HEK293 (cell line): ENCODE measurements around the gene OPRM1.

Source experiments
- CTCF ChIP-seq: fragments of 450-650 bp; formaldehyde crosslinking; IDR thresholded peaks from 2 replicates; pipeline ENCODE4 v1.5.1; 2016; ENCODE audit warnings: missing biosample characterization, missing genetic modification characterization
- PBX3 ChIP-seq: sonication (generic); formaldehyde crosslinking; IDR thresholded peaks from 2 replicates; pipeline ENCODE4 v1.8.1; 2022; ENCODE audit warnings: mild to moderate bottlenecking, moderate library complexity, missing genetic modification reagents
- REST ChIP-seq: fragments of 450-650 bp; formaldehyde crosslinking; IDR thresholded peaks from 2 replicates; pipeline ENCODE4 v1.5.1; 2016; ENCODE audit warnings: missing biosample characterization, missing genetic modification characterization
- SALL2 ChIP-seq: fragments of 450-650 bp; formaldehyde crosslinking; IDR thresholded peaks from 2 replicates; pipeline ENCODE4 v1.5.0; 2017; ENCODE audit warnings: missing biosample characterization, mild to moderate bottlenecking, missing genetic modification characterization, borderline replicate concordance
- SETDB1 ChIP-seq: IDR thresholded peaks from one replicate; pipeline ENCODE4 v1.6.1; 2017; ENCODE audit warnings: mild to moderate bottlenecking, low read length, moderate library complexity, mixed read lengths; ENCODE audit not compliant: insufficient read length
- TCF7L2 ChIP-seq: IDR thresholded peaks from 2 replicates; pipeline ENCODE4 v1.6.1; 2011; ENCODE audit warnings: low read depth, mild to moderate bottlenecking, inconsistent platforms, low read length, moderate library complexity, borderline replicate concordance
- ZNF311 ChIP-seq: fragments of 450-650 bp; formaldehyde crosslinking; IDR thresholded peaks from 2 replicates; pipeline ENCODE4 v1.5.1; 2017; ENCODE audit warnings: missing biosample characterization, missing genetic modification characterization, borderline replicate concordance
- ZNF404 ChIP-seq: fragments of 450-650 bp; formaldehyde crosslinking; IDR thresholded peaks from 2 replicates; pipeline ENCODE4 v1.5.1; 2017; ENCODE audit warnings: missing biosample characterization, missing genetic modification characterization
- ZNF513 ChIP-seq: fragments of 450-650 bp; IDR thresholded peaks from 2 replicates; pipeline ENCODE4 v1.5.1; 2018; ENCODE audit warnings: missing biosample characterization, missing genetic modification characterization
- ZNF518A ChIP-seq: fragments of 450-650 bp; formaldehyde crosslinking; conservative IDR thresholded peaks from 2 replicates; pipeline ENCODE4 v1.5.1; 2016; ENCODE audit warnings: low read depth, missing biosample characterization, missing genetic modification characterization
- ZNF558 ChIP-seq: fragments of 450-650 bp; formaldehyde crosslinking; IDR thresholded peaks from 2 replicates; pipeline ENCODE4 v1.5.1; 2016; ENCODE audit warnings: missing biosample characterization, missing genetic modification characterization
- ZNF629 ChIP-seq: fragments of 450-650 bp; formaldehyde crosslinking; IDR thresholded peaks from 2 replicates; pipeline ENCODE4 v1.5.1; 2017; ENCODE audit warnings: missing biosample characterization, missing genetic modification characterization
- ZXDB ChIP-seq: fragments of 450-650 bp; formaldehyde crosslinking; IDR thresholded peaks from 2 replicates; pipeline ENCODE4 v1.5.1; 2016; ENCODE audit warnings: missing biosample characterization, missing genetic modification characterization

GRCh38 chr6:154257067-154257466 is 218.0 kb downstream of the OPRM1 start:
- no peak for TF ChIP-seq TCF7L2
- TF ChIP-seq ZNF311 (tag by site-specific recombination): no peak
- TF ChIP-seq SETDB1: no peak
- no peak for TF ChIP-seq PBX3 (CRISPR knock-in tag)
- TF ChIP-seq CTCF: no peak
- TF ChIP-seq ZNF513 (tag by site-specific recombination): no peak
- TF ChIP-seq ZNF404 (tag by site-specific recombination): no peak
- TF ChIP-seq SALL2 (tag by site-specific recombination): no peak
- no peak for TF ChIP-seq REST
- TF ChIP-seq ZXDB: no peak
- no peak for TF ChIP-seq ZNF558 (tag by site-specific recombination)
- TF ChIP-seq ZNF629: no peak
- no peak for TF ChIP-seq ZNF518A
